A549 (cell line): ENCODE results near the gene GCNT2.

ENCODE experiments used
- RFX5 ChIP-seq: fragments of 450-650 bp; IDR thresholded peaks from 2 replicates; pipeline ENCODE4 v1.7.1; 2014; ENCODE audit warnings: antibody characterized with exemption, mild to moderate bottlenecking, moderate library complexity
- TF ChIP-seq, protein P1 (sequence below): fragments of >200 bp; sonication (Bioruptor Twin); formaldehyde crosslinking; IDR thresholded peaks from 3 replicates; pipeline ENCODE4 v1.5.1; 2016
- TF ChIP-seq, protein P2 (sequence below): fragments of 150-350 bp; IDR thresholded peaks from 2 replicates; pipeline ENCODE4 v1.6.1; 2014; ENCODE audit warnings: low read depth, mild to moderate bottlenecking, low read length

DNA sequence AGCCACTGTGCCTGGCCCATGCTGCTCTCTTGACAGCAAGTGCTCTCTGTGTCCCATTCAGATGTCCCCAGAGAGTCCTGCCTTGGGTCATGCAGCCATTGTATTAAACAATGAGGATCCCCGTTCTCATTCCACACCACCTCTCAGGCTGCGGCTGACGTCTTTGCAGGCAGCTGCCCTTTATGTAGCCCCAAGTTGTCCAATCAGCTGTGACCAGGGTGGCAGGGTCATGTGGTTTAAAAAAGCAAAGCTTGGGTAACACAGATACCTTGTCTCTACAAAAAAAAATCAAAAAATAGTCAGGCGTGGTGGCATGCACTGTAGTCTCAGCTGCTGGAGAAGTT lies 13.2 kb downstream of the GCNT2 start:
- TF ChIP-seq RFX5 = no peak
- TF ChIP-seq, protein P1, sequence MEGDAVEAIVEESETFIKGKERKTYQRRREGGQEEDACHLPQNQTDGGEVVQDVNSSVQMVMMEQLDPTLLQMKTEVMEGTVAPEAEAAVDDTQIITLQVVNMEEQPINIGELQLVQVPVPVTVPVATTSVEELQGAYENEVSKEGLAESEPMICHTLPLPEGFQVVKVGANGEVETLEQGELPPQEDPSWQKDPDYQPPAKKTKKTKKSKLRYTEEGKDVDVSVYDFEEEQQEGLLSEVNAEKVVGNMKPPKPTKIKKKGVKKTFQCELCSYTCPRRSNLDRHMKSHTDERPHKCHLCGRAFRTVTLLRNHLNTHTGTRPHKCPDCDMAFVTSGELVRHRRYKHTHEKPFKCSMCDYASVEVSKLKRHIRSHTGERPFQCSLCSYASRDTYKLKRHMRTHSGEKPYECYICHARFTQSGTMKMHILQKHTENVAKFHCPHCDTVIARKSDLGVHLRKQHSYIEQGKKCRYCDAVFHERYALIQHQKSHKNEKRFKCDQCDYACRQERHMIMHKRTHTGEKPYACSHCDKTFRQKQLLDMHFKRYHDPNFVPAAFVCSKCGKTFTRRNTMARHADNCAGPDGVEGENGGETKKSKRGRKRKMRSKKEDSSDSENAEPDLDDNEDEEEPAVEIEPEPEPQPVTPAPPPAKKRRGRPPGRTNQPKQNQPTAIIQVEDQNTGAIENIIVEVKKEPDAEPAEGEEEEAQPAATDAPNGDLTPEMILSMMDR = no peak
- TF ChIP-seq, protein P2, sequence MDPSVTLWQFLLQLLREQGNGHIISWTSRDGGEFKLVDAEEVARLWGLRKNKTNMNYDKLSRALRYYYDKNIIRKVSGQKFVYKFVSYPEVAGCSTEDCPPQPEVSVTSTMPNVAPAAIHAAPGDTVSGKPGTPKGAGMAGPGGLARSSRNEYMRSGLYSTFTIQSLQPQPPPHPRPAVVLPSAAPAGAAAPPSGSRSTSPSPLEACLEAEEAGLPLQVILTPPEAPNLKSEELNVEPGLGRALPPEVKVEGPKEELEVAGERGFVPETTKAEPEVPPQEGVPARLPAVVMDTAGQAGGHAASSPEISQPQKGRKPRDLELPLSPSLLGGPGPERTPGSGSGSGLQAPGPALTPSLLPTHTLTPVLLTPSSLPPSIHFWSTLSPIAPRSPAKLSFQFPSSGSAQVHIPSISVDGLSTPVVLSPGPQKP = no peak
